ENCODE results near the gene CORIN.

GRCh38 chr4:47652092-47652491 lies 185.8 kb downstream of the CORIN start:
- TF ChIP-seq CTCF (IDR thresholded peaks at IDR 0.05; ENCODE audit: borderline replicate concordance, extremely low read depth, low read length, poor library complexity, severe bottlenecking) (no peak), EZH2 (IDR thresholded peaks at IDR 0.05; ENCODE audit: borderline replicate concordance, low read depth, low read length, severe bottlenecking) (no peak)

All from DND-41 (cell line).